ENCODE measurements around the gene CLK1. TPM values are rescaled to one million over a fixed set of nuclear protein-coding genes. Genes with fewer than 3 reads are reported as not detected.

Gene CLK1
- 43.5 and 50.4 TPM in 2 replicates for total RNA-seq

GRCh38 chr2:200864176-200865034, at the start of gene CLK1:
Gene CLK1, minus strand, starts transcription at chr2:200864658. Its CDS starts 2,796 bp downstream, at chr2:200861862.

GRCh38 chr2:200888704-200889625, 24.5 kb upstream of the CLK1 start, which contains the start of the genes NIF3L1 and PPIL3:
Gene NIF3L1, plus strand, starts transcription at chr2:200889371. Its CDS starts 2,573 bp downstream, at chr2:200891944.
Gene PPIL3, minus strand, starts transcription at chr2:200889077. Its CDS starts 1,462 bp downstream, at chr2:200887615.

GRCh38 chr2:200811333-200812121, 52.9 kb downstream of the CLK1 start, which contains the start of gene BZW1:
Gene BZW1, plus strand, starts transcription at chr2:200811910. Its CDS starts 1,308 bp downstream, at chr2:200813218.

Other genes with a start within 250 kb of the CLK1 start
- gene BZW1, start 52.7 kb downstream of the CLK1 start, total RNA-seq: 470 and 580 TPM in 2 replicates
- 33.5 and 33.7 TPM in 2 replicates for gene PPIL3, start 24.4 kb upstream of the CLK1 start, total RNA-seq
- 29.0 and 30.3 TPM in 2 replicates for gene NIF3L1, start 24.7 kb upstream of the CLK1 start, total RNA-seq
- 9.2 and 17.6 TPM in 2 replicates for gene ORC2, start 99.0 kb upstream of the CLK1 start, total RNA-seq
- 5.4 and 5.9 TPM in 2 replicates for gene HYCC2, start 207.0 kb upstream of the CLK1 start, total RNA-seq
- 99.2 and 150 TPM in 2 replicates for gene NDUFB3, start 207.3 kb upstream of the CLK1 start, total RNA-seq

Measured in airway epithelial cell (primary cell).